Measurements from ENCODE around the gene UBN1.

The UBN1 gene

DNA sequence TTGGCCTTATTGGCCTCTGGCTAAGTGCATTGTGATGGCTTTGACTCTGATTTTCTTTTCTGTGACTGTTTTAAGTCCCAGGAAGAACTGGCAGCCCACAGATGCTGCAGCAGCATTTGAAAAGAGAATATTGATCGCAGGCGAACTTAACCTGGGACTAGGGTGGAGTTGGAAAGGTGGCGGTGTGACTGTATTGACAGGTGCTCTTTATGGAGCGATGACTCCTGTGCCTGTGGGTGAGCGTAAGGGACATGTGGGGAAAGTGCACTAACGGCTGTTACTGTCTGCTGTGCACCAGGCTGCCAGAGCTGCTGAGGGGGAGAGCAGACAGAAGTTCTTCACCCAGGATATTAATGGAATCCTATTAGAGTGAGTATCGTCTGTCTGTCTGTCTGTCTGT, 21.3 kb downstream of the UBN1 start:
- no peak for TF ChIP-seq CTCF (conservative IDR thresholded peaks at IDR 0.05; ENCODE audit: low read depth, low read length)
- H3K4me3 ChIP-seq (ENCODE audit: low read length), result no peak overlapping the region
- DNase-seq (ENCODE audit: low read depth), result no peak

DNA sequence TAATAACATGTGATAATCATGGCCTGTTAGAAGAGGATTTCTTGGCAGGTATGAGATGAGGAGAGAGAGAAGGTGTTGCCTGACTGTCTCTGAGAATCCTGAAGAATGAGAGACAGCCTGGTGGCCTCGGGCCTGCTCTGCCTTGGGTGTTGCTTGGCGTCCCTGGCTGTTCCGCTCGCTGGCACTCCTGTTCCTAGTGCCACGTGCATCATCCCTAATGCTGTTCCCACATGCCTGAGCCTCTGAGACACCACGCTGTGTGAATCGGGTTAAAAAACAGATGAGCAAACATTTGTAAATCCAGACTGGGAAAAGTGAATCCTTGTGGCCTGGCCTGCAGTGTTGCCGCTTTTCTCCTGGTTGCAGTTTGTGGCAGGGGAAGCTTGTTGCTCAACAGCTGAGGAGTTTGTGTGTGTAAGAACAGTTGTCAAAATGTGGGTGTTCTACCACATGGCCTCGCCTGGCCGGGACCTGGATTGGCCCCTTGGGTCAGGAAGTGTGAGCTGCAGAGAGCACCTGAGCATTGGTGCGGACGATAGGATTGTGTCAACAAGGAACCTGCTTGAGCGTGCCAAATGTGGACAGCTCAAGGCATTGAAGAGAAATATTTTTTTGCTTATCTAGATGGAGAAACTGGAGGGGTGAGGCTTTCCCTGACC, 22.0 kb downstream of the UBN1 start:
- no peak for TF ChIP-seq CTCF (conservative IDR thresholded peaks at IDR 0.05; ENCODE audit: low read depth, low read length)
- H3K4me3 ChIP-seq (ENCODE audit: low read length), result no peak overlapping the region
- no peak for DNase-seq (ENCODE audit: low read depth)

DNA sequence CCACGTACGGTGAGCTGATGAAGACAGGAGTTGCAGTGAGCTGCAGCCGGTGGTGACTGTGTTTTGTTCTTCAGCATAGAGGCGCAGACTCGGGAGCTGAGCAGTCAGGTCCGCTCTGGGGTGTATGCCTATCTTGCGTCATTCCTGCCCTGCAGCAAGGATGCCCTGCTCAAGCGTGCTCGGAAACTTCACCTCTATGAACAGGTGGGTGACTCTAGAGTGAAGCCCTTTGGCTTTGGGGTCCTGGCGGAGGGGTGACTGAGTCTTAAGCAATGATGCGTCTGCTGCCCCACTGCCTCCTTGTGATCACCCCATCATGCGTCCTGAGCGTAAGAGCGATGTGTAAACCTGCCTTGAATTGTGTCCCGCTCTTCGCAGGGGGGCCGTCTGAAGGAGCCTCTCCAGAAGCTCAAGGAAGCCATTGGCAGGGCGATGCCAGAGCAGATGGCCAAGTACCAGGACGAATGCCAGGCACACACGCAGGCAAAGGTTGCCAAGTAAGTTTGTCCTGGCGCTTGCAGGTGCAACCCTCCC, 22.9 kb downstream of the UBN1 start:
- TF ChIP-seq CTCF (conservative IDR thresholded peaks at IDR 0.05; ENCODE audit: low read depth, low read length), result no peak

GRCh38 chr16:4871071-4871470, 23.8 kb downstream of the UBN1 start:
- no peak for TF ChIP-seq CTCF (conservative IDR thresholded peaks at IDR 0.05; ENCODE audit: low read depth, low read length)

More for the DNA sequence above, 22.9 kb downstream of the UBN1 start:
- DNase-seq (ENCODE audit: low read depth), result no peak
- H3K4me3 ChIP-seq (ENCODE audit: low read length), result no peak overlapping the region

DNA sequence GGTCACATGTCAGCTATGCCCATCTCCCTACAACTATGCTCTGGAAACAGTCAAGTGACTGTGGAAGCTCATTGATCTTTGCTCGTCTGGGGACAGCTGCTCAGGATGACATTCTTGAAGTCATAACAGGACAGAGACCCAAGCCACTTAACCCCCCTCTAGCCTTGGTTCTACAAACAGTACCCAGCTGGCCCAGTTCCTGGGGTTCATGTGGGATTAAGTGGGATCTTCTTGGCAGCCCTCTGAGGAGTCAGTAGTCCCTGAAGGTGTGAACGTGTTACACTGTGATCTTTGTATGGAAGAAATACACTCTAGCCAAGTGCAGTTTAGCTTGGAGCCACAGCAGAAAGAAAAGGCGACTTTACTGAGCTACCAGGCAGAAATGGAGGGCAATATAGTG, 25.8 kb downstream of the UBN1 start:
- no peak for TF ChIP-seq CTCF (conservative IDR thresholded peaks at IDR 0.05; ENCODE audit: low read depth, low read length)
- no peak overlapping the region for H3K4me3 ChIP-seq (ENCODE audit: low read length)
- no peak for DNase-seq (ENCODE audit: low read depth)

More at GRCh38 chr16:4871071-4871470, 23.8 kb downstream of the UBN1 start:
- no peak overlapping the region for H3K4me3 ChIP-seq (ENCODE audit: low read length)
- no peak for DNase-seq (ENCODE audit: low read depth)

- H3K4me3 ChIP-seq (ENCODE audit: low read length), result no peak overlapping the region
- no peak for DNase-seq (ENCODE audit: low read depth)
- no peak for TF ChIP-seq CTCF (conservative IDR thresholded peaks at IDR 0.05; ENCODE audit: low read depth, low read length)
Measured at GRCh38 chr16:4874666-4875065, 27.4 kb downstream of the UBN1 start.

Data from retinal pigment epithelial cell (primary cell).